Pancreas (tissue), 10 donors: ENCODE results near the gene KIAA1755. TPM values are rescaled to one million over a fixed set of nuclear protein-coding genes. Genes with fewer than 3 reads are reported as not detected.

ENCODE experiments used
- ATAC-seq, 4 donors: fragments of 200-7000 bp; cut with Tn5 transposase; one replicate each; pipeline versions ENCODE4 v1.8.0 to v1.9.1; 2020; ENCODE audit warnings: mild to moderate bottlenecking in 4 of 4, moderate library complexity in 4 of 4
- DNase-seq, 6 donors: peaks; one replicate each; pipeline ENCODE4 v3.0.0-alpha.2; 2020
- FAIRE-seq: peaks from 2 replicates; lab custom pipeline; 2012; peaks lifted over from hg19 to GRCh38; lab: Jason Lieb, UNC
- H3K27ac ChIP-seq, 4 donors: fragments of 200-600 bp; sonication (generic); 1 replicate in 3 of 4; 2 replicates in 1 of 4; pipeline versions ENCODE4 v1.5.0 to v1.8.0; 2020
- H3K27me3 ChIP-seq, 4 donors: fragments of 200-600 bp; one replicate each; pipeline ENCODE4 v1.8.0; 2021
- H3K36me3 ChIP-seq, 3 donors: fragments of 200-600 bp; sonication (generic) in 1 of 3; one replicate each; pipeline versions ENCODE4 v1.5.0 to v1.8.0; 2020 to 2021
- H3K4me1 ChIP-seq, 3 donors: fragments of 200-600 bp; one replicate each; pipeline ENCODE4 v1.8.0; 2021
- H3K4me3 ChIP-seq, 4 donors: fragments of 200-600 bp; sonication (generic) in 2 of 4; one replicate each; pipeline versions ENCODE4 v1.5.0 to v1.8.0; 2020 to 2021
- H3K9me3 ChIP-seq, 4 donors: fragments of 200-600 bp; one replicate each; pipeline ENCODE4 v1.8.0; 2021
- CTCF ChIP-seq, 4 donors: fragments of 200-600 bp; sonication (generic) in 3 of 4; IDR thresholded peaks; one replicate each; pipeline versions ENCODE4 v1.5.0 to v1.8.0; 2021; ENCODE audit warnings: antibody characterized with exemption in 4 of 4
- WGBS, 2 donors: extraction: QIAGEN DNeasy Blood & Tissue Kit; methylation state at CpG; one replicate each; pipeline ENCODE4 v1.1.7; 2013; 5-methylcytosine and 5-hydroxymethylcytosine counted together
- intact Hi-C, 3 donors: fragments of 100-400 bp; cut with DNase I; formaldehyde crosslinking; loops; one replicate each; pipeline versions ENCODE4 v1.11.1 to v1.14.2; 2022
- polyA plus RNA-seq, 2 donors: library from polyadenylated mRNA; stranded (reverse); fragments of 200-250 nt; gene quantifications; one replicate each; pipeline ENCODE4 v1.2.3, GENCODE V29; 2013
- total RNA-seq, 6 donors: library from RNA; stranded (reverse); fragmentation: NEBNext Ultra II Directional in 4 of 6; extraction: Animal tissue kit (Norgen Biotek cat#: 25700) in 4 of 6; gene quantifications; one replicate each; pipeline versions ENCODE4 v1.2.1 to v1.2.4, GENCODE V29; 2021 to 2023
- donor health status: healthy with polysubstance abuse.
- donor health status: DM: no; HTN: no; CAD: no; lungs with moderate emphysema.
- donor health status: DM: no; HTN: no; CAD: no.
- donor health status: control.
- donor health status: control.
- donor health status: Bipolar disorder and iron deficiency.
- donor health status: DM: yes; HTN: yes; CAD: no.
- donor health status: DM: no; HTN: no; CAD: no.
- donor health status: DM: no; HTN: no; CAD: no.
- donor health status: DM: yes; HTN: yes; CAD: no.

Gene KIAA1755
- total and polyA plus RNA-seq, 8 donors = 0.24 to 2.5 (median 0.96) TPM

GRCh38 chr20:38296433-38296832 lies 35.9 kb upstream of the KIAA1755 start:
- WGBS, 2 donors = 73 to 79% methylated on average over 11 of the region's 11 CpGs
- no peaks in the 10 kb centered on the region for H3K36me3 ChIP-seq
- no peak for DNase-seq
- no peaks in the 10 kb centered on the region for H3K4me1 ChIP-seq
- no peak for ATAC-seq
- intact Hi-C loops = no loop called here
- no peak overlapping the region for H3K4me3 ChIP-seq
- H3K27me3 ChIP-seq = no peaks in the 10 kb centered on the region
- no peak for TF ChIP-seq CTCF (IDR thresholded peaks at IDR 0.05)
- H3K9me3 ChIP-seq = no peaks in the 10 kb centered on the region
- no peak overlapping the region for H3K27ac ChIP-seq
- FAIRE-seq = no peak

GRCh38 chr20:38295811-38296210 lies 35.3 kb upstream of the KIAA1755 start:
- ATAC-seq = no peak
- WGBS, 2 donors = 75 to 92% methylated on average over 5 of the region's 5 CpGs
- Histone ChIP-seq H3K4me1 (no peaks in the 10 kb centered on the region), H3K27me3 (no peaks in the 10 kb centered on the region), H3K9me3 (no peaks in the 10 kb centered on the region), H3K27ac (no peak overlapping the region), H3K36me3 (no peaks in the 10 kb centered on the region), H3K4me3 (no peak overlapping the region)
- no peak for FAIRE-seq
- TF ChIP-seq CTCF (IDR thresholded peaks at IDR 0.05) = no peak
- no peak for DNase-seq
- intact Hi-C loops = no loop called here

GRCh38 chr20:38294076-38294591 lies 33.6 kb upstream of the KIAA1755 start:
- Histone ChIP-seq H3K4me1 (no peaks in the 10 kb centered on the region), H3K27me3 (no peaks in the 10 kb centered on the region), H3K36me3 (no peaks in the 10 kb centered on the region), H3K9me3 (no peaks in the 10 kb centered on the region), H3K4me3 (no peak overlapping the region), H3K27ac (no peak overlapping the region)
- DNase-seq = no peak
- no peak for ATAC-seq
- intact Hi-C loops = no loop called here
- TF ChIP-seq CTCF (IDR thresholded peaks at IDR 0.05) = no peak
- 75 to 81% methylated on average over 11 of the region's 11 CpGs for WGBS, 2 donors
- no peak for FAIRE-seq

- no peak for ATAC-seq
- no peak for TF ChIP-seq CTCF (IDR thresholded peaks at IDR 0.05)
- no peak for DNase-seq
- WGBS, 2 donors = 41 to 46% methylated on average over 7 of the region's 7 CpGs
- Histone ChIP-seq H3K27ac (no peak overlapping the region), H3K36me3 (no peaks in the 10 kb centered on the region), H3K9me3 (no peaks in the 10 kb centered on the region), H3K4me1 (no peaks in the 10 kb centered on the region), H3K4me3 (no peak overlapping the region), H3K27me3 (no peaks in the 10 kb centered on the region)
- intact Hi-C loops = no loop called here
- no peak for FAIRE-seq
Observed at GRCh38 chr20:38293491-38294065, 33.0 kb upstream of the KIAA1755 start.

- intact Hi-C loops = no loop called here
- FAIRE-seq (no peak), ATAC-seq (no peak), DNase-seq (no peak)
- WGBS, 2 donors = 43 to 52% methylated on average over 3 of the region's 3 CpGs
- Histone ChIP-seq H3K36me3 (no peaks in the 10 kb centered on the region), H3K4me3 (no peak overlapping the region), H3K27me3 (no peaks in the 10 kb centered on the region), H3K27ac (no peak overlapping the region), H3K4me1 (no peaks in the 10 kb centered on the region), H3K9me3 (no peaks in the 10 kb centered on the region)
- TF ChIP-seq CTCF (IDR thresholded peaks at IDR 0.05) = no peak
Observed at GRCh38 chr20:38291966-38292365, 31.4 kb upstream of the KIAA1755 start.
